Ishikawa (cell line): Measurements from ENCODE around the gene IDH3B.

Experiments used
- CEBPB ChIP-seq: IDR thresholded peaks from 2 replicates; pipeline ENCODE4 v1.6.1; 2012
- CREB1 ChIP-seq: IDR thresholded peaks from 2 replicates; pipeline ENCODE4 v1.6.1; 2012; ENCODE audit warnings: low read depth
- EGR1 ChIP-seq: IDR thresholded peaks from 2 replicates; pipeline ENCODE4 v1.6.1; 2012
- EP300 ChIP-seq: IDR thresholded peaks from 2 replicates; pipeline ENCODE4 v1.6.1; 2012; ENCODE audit warnings: borderline replicate concordance
- FOXM1 ChIP-seq: IDR thresholded peaks from 2 replicates; pipeline ENCODE4 v1.6.1; 2012; ENCODE audit warnings: low read depth, borderline replicate concordance
- MAX ChIP-seq: IDR thresholded peaks from 2 replicates; pipeline ENCODE4 v1.6.1; 2012
- NFIC ChIP-seq: IDR thresholded peaks from 2 replicates; pipeline ENCODE4 v1.6.1; 2012
- RAD21 ChIP-seq: IDR thresholded peaks from 2 replicates; pipeline ENCODE4 v1.6.1; 2012; ENCODE audit warnings: low read depth
- REST ChIP-seq: IDR thresholded peaks from 2 replicates; pipeline ENCODE4 v1.6.1; 2012; ENCODE audit warnings: low read depth, mild to moderate bottlenecking
- TAF1 ChIP-seq: IDR thresholded peaks from 2 replicates; pipeline ENCODE4 v1.6.1; 2012; ENCODE audit warnings: low read depth, mild to moderate bottlenecking
- TCF12 ChIP-seq: IDR thresholded peaks from 2 replicates; pipeline ENCODE4 v1.6.1; 2012; ENCODE audit warnings: low read depth
- TEAD4 ChIP-seq: IDR thresholded peaks from 2 replicates; pipeline ENCODE4 v1.6.1; 2012
- USF1 ChIP-seq: IDR thresholded peaks from 2 replicates; pipeline ENCODE4 v1.6.1; 2012
- YY1 ChIP-seq: IDR thresholded peaks from 2 replicates; pipeline ENCODE4 v1.6.1; 2012; ENCODE audit warnings: low read depth
- ZBTB7A ChIP-seq: IDR thresholded peaks from 2 replicates; pipeline ENCODE4 v1.6.1; 2012; ENCODE audit warnings: low read depth

Gene IDH3B

GRCh38 chr20:2708073-2708415, 44.0 kb upstream of the IDH3B start:
- TF ChIP-seq TAF1, result no peak
- no peak for TF ChIP-seq TEAD4
- no peak for TF ChIP-seq REST
- no peak for TF ChIP-seq RAD21
- no peak for TF ChIP-seq ZBTB7A
- no peak for TF ChIP-seq EP300
- no peak for TF ChIP-seq EGR1
- no peak for TF ChIP-seq CEBPB
- TF ChIP-seq MAX, result no peak
- no peak for TF ChIP-seq USF1
- TF ChIP-seq NFIC, result no peak
- no peak for TF ChIP-seq YY1
- no peak for TF ChIP-seq CREB1
- no peak for TF ChIP-seq TCF12
- TF ChIP-seq FOXM1, result no peak

GRCh38 chr20:2707353-2708072, 43.5 kb upstream of the IDH3B start:
- no peak for TF ChIP-seq USF1
- TF ChIP-seq FOXM1, result no peak
- TF ChIP-seq YY1, result no peak
- no peak for TF ChIP-seq CREB1
- no peak for TF ChIP-seq NFIC
- no peak for TF ChIP-seq TAF1
- no peak for TF ChIP-seq EGR1
- TF ChIP-seq RAD21, result no peak
- no peak for TF ChIP-seq EP300
- no peak for TF ChIP-seq TEAD4
- no peak for TF ChIP-seq REST
- TF ChIP-seq ZBTB7A, result no peak
- TF ChIP-seq TCF12, result no peak
- TF ChIP-seq MAX, result no peak
- TF ChIP-seq CEBPB, result no peak

GRCh38 chr20:2706688-2707352, 42.8 kb upstream of the IDH3B start:
- no peak for TF ChIP-seq CEBPB
- no peak for TF ChIP-seq FOXM1
- no peak for TF ChIP-seq NFIC
- TF ChIP-seq CREB1, result no peak
- TF ChIP-seq RAD21, result no peak

- no peak for TF ChIP-seq TEAD4
- no peak for TF ChIP-seq NFIC
- no peak for TF ChIP-seq TCF12
- TF ChIP-seq MAX, result no peak
- TF ChIP-seq EGR1, result no peak
- TF ChIP-seq CREB1, result no peak
- TF ChIP-seq YY1, result no peak
- no peak for TF ChIP-seq USF1
- no peak for TF ChIP-seq CEBPB
Measured at GRCh38 chr20:2705931-2706645, 42.1 kb upstream of the IDH3B start.
